Ovary (tissue), 9 donors: ENCODE results near the gene KIF1A. TPM values are rescaled to one million over a fixed set of nuclear protein-coding genes. Genes with fewer than 3 reads are reported as not detected.

Experiments used
- DNase-seq, 5 donors: peaks; one replicate each; pipeline ENCODE4 v3.0.0-alpha.2; 2019 to 2020
- H3K27ac ChIP-seq, 2 donors: fragments of 200-600 bp; one replicate each; pipeline versions ENCODE4 v1.5.1 to v1.8.0; 2019 to 2022
- H3K27me3 ChIP-seq: fragments of 200-600 bp; one replicate; pipeline ENCODE4 v1.8.0; 2022
- H3K36me3 ChIP-seq: fragments of 200-600 bp; sonication (generic); one replicate; pipeline ENCODE4 v1.5.1; 2019
- H3K4me1 ChIP-seq: one replicate; pipeline ENCODE4 v1.8.1; 2013; ENCODE audit warnings: mild to moderate bottlenecking, moderate library complexity; ENCODE audit not compliant: insufficient read depth
- H3K4me3 ChIP-seq: fragments of 200-600 bp; sonication (generic); one replicate; pipeline ENCODE4 v1.5.1; 2017
- H3K9me3 ChIP-seq, 2 donors: fragments of 200-600 bp in 1 of 2; sonication (generic) in 1 of 2; one replicate each; pipeline versions ENCODE4 v1.5.1 to v1.8.1; 2013 to 2019; ENCODE audit warnings: mild to moderate bottlenecking in 1 of 2, moderate library complexity in 1 of 2
- EP300 ChIP-seq: sonication (generic); formaldehyde crosslinking; IDR thresholded peaks from one replicate; pipeline ENCODE4 v1.6.1; 2017; ENCODE audit warnings: antibody characterized with exemption
- POLR2A ChIP-seq: fragments of 450-650 bp; IDR thresholded peaks from one replicate; pipeline ENCODE4 v1.6.1; 2017; ENCODE audit warnings: antibody characterized with exemption, mild to moderate bottlenecking, moderate library complexity
- WGBS, 3 donors: extraction: QIAGEN DNeasy Blood & Tissue Kit in 1 of 3; methylation state at CpG; one replicate each; pipeline versions ENCODE4 v1.1.5 to v1.1.7; 2013 to 2017; 5-methylcytosine and 5-hydroxymethylcytosine counted together
- intact Hi-C, 4 donors: fragments of 100-400 bp; cut with DNase I; formaldehyde crosslinking; loops; one replicate each; pipeline versions ENCODE4 v1.11.0 to v1.15.1; 2022 to 2023
- polyA plus RNA-seq, 2 donors: library from polyadenylated mRNA; stranded (reverse); fragments of 200-250 nt in 1 of 2; fragments of 350-450 nt in 1 of 2; fragmentation: Illumina TruSeq in 1 of 2; extraction: RNeasy Lipid Tissue Mini Kit (QIAGEN cat#74804) in 1 of 2; gene quantifications; one replicate each; pipeline ENCODE4 v1.2.3, GENCODE V29; 2013 to 2014
- total RNA-seq, 7 donors: library from RNA; depleted of rRNA in 2 of 7; stranded (reverse); fragments of >200 nt in 2 of 7; fragmentation: NEBNext Ultra II Directional in 3 of 7; extraction: Animal tissue kit (Norgen Biotek cat#: 25700) in 3 of 7; gene quantifications; one replicate each; pipeline versions ENCODE4 v1.1.0 to v1.2.4, GENCODE V29; 2016 to 2023
- TF ChIP-seq, protein P1 (sequence below), 3 donors: fragments of 450-650 bp in 2 of 3; fragments of 200-600 bp in 1 of 3; IDR thresholded peaks; one replicate each; pipeline versions ENCODE4 v1.5.1 to v1.8.0; 2016 to 2022; ENCODE audit warnings: antibody characterized with exemption in 3 of 3, mild to moderate bottlenecking in 1 of 3
- donor health status: DM: no; HTN: no; CAD: no; lungs with moderate emphysema.
- donor health status: DM: no; HTN: no; CAD: no.
- donor health status: Bipolar disorder and iron deficiency.
- donor health status: DM: yes; HTN: yes; CAD: no.
- donor health status: DM: no; HTN: no; CAD: no.
- donor health status: DM: yes; HTN: yes; CAD: no.

The KIF1A gene
- total and polyA plus RNA-seq, 9 donors: 0.48 to 4.4 (median 1.2) TPM

DNA sequence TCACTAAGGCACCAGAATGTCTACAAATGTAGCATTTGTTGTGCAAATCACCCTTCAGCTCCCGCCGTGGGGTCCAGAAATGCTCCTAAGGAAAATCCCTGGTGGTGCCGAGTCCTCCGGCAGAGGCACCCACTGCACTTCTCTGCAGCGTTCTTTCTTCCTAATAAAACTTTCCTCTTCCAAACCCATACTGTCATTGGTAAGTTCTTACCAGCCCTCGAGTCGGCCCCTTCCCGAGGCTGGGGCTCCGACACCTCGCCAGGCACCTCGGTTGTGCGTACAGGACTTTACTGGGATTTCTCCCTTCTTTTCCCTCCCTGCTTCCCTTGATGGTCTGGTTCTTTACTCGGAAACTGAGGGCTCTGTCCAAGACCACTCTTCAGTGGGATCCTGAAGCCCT is 38.3 kb upstream of the KIF1A start:
- H3K27ac ChIP-seq: no peak overlapping the region
- H3K4me3 ChIP-seq: no peak overlapping the region
- no peaks in the 10 kb centered on the region for H3K36me3 ChIP-seq
- no peaks in the 10 kb centered on the region for H3K27me3 ChIP-seq
- H3K9me3 ChIP-seq: no peaks in the 10 kb centered on the region
- DNase-seq: no peak
- intact Hi-C loops: loop anchor here in 2 of 4 donors (10.0 kb wide), 1 partner anchor 796 kb away; no protein-coding TSS in a partner anchor
- 86 to 93% (median 93%) methylated on average over 13 of the region's 13 CpGs for WGBS, 3 donors
- TF ChIP-seq EP300 (no peak), POLR2A (no peak)
- TF ChIP-seq, protein P1, sequence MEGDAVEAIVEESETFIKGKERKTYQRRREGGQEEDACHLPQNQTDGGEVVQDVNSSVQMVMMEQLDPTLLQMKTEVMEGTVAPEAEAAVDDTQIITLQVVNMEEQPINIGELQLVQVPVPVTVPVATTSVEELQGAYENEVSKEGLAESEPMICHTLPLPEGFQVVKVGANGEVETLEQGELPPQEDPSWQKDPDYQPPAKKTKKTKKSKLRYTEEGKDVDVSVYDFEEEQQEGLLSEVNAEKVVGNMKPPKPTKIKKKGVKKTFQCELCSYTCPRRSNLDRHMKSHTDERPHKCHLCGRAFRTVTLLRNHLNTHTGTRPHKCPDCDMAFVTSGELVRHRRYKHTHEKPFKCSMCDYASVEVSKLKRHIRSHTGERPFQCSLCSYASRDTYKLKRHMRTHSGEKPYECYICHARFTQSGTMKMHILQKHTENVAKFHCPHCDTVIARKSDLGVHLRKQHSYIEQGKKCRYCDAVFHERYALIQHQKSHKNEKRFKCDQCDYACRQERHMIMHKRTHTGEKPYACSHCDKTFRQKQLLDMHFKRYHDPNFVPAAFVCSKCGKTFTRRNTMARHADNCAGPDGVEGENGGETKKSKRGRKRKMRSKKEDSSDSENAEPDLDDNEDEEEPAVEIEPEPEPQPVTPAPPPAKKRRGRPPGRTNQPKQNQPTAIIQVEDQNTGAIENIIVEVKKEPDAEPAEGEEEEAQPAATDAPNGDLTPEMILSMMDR (IDR thresholded peaks at IDR 0.05): no peak
- no peaks in the 10 kb centered on the region for H3K4me1 ChIP-seq

DNA sequence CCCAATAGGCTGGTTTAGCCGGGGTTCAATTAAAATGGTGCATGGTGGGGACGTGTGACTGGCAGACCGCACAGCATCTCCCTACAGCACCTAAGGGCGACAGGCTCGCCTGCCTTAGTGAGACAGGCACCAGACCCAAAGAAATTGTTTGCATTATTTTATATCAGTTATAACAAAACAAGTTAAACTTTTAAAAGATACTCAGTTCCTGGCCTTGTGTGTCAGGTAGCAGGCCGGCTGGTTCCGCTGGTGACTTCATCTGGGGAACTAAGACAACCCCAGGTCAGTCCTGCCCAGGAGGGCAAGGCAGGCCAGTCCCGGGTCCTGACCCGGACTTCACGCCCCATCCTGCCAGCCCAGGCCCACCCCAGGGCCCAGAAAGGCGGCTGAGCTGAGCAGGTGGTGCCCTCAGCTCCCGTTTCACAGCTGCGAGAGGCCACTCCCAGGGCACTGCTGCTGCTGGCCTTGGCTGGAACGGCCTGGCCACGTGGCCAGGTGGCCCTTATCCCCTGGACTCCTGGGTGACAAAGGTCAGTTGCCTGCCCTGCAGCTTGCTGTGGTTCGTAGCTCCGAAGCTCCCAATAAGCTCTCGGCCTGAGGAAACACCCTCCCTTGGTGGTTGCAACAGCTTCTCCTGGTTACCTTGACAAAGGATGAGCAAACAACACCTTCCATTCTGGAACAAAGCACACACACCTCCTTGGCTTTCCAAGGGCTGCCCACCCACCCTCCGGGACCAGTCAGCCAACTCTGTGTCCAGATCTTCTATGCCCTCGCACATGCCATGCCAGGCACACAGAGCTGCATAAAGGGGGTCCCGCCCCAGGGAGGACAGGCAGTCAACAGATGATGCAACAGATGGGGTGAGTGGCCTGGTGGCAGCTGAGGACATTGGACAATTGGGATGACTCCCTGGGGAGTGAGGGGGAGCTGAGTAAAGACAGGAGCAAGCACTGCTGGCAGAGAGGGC is 37.3 kb upstream of the KIF1A start:
- Histone ChIP-seq H3K4me1 (no peaks in the 10 kb centered on the region), H3K4me3 (no peak overlapping the region), H3K27me3 (no peaks in the 10 kb centered on the region), H3K9me3 (no peaks in the 10 kb centered on the region), H3K27ac (no peak overlapping the region), H3K36me3 (no peaks in the 10 kb centered on the region)
- TF ChIP-seq, protein P1 (IDR thresholded peaks at IDR 0.05): no peak
- TF ChIP-seq EP300: no peak
- no peak for TF ChIP-seq POLR2A
- peak in 1 of 5 donors; percentile 25 for DNase-seq
- WGBS, 3 donors: 75 to 79% (median 79%) methylated on average over 21 of the region's 21 CpGs
- intact Hi-C loops: loop anchor here in 2 of 4 donors (10.0 kb wide), 1 partner anchor 797 kb away; no protein-coding TSS in a partner anchor

DNA sequence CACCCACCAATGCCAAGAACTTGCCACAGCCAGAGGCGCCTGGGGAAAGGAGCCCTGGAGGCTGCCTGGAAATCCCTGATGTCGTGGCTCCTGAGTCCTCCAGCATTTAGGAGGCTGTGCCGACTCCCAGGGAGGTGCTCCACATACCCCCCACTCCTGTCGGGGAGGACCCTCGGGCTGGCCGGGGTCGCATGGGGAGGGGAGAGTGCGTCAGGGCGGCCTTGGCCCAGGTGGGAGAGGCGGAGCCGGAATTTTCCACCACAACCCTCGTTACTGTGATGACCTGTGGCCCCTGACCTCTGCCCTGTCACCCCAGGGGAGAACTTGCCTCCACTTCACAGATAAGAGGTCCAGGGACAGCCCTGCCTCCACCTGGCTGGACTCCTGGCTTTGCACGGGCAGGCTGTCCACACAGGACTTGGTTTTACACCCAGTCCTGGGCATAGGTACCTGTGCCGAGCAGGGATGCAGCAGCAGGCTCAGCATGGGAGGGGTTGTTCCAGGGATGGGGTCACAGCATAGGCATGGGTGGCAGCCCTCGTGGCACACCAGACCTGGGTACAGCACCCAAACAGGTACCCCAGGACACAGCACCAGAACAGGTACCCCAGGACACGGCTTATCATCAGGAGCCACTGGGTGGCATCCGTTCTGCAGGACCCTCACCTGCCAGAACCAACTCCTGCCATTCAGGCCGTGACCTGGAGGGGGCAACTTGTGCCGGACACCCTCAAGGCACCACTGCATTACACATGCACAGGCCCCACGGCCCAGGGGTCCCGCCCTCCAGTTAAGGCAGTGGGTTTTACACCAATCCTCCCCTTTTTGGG is 36.3 kb upstream of the KIF1A start:
- DNase-seq: peak in 1 of 5 donors; percentile 34
- Histone ChIP-seq H3K36me3 (no peaks in the 10 kb centered on the region), H3K4me3 (no peak overlapping the region), H3K4me1 (no peaks in the 10 kb centered on the region), H3K9me3 (no peaks in the 10 kb centered on the region), H3K27ac (no peak overlapping the region), H3K27me3 (no peaks in the 10 kb centered on the region)
- intact Hi-C loops: loop anchor here in 2 of 4 donors (10.0 kb wide), 1 partner anchor 798 kb away; no protein-coding TSS in a partner anchor
- no peak for TF ChIP-seq POLR2A
- TF ChIP-seq EP300: no peak
- TF ChIP-seq, protein P1 (IDR thresholded peaks at IDR 0.05): no peak
- 71 to 73% (median 71%) methylated on average over 14 to 21 of the region's 21 CpGs for WGBS, 3 donors

DNA sequence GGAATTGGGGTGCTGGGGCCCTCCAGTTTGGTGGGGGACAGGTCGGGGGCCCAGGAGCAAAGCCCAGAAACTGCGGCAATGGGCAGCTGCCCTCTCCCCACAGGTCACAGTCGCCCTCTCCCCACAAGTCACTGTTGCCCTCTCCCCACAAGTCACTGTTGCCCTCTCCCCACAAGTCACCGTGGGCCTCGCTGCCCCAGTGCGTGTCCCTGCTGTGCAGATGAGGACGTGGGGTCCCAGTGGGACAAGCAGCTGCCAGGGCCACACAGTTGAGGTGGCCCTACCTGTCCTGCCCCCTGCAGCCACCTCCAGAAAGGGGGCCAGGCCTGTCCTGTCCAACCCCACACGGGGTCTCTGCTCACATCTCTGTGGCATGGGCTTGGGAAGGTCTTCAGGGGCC is 35.7 kb upstream of the KIF1A start:
- intact Hi-C loops: loop anchor here in 2 of 4 donors (10.0 kb wide), 1 partner anchor 799 kb away; no protein-coding TSS in a partner anchor
- no peak overlapping the region for H3K27ac ChIP-seq
- no peak for DNase-seq
- 94 to 96% (median 95%) methylated on average over 8 of the region's 8 CpGs for WGBS, 3 donors
- no peak overlapping the region for H3K4me3 ChIP-seq
- H3K27me3 ChIP-seq: no peaks in the 10 kb centered on the region
- no peak for TF ChIP-seq EP300
- TF ChIP-seq POLR2A: no peak
- no peaks in the 10 kb centered on the region for H3K4me1 ChIP-seq
- no peaks in the 10 kb centered on the region for H3K9me3 ChIP-seq
- H3K36me3 ChIP-seq: no peaks in the 10 kb centered on the region
